K562 (cell line): ENCODE data around the gene HERC3. TPM values are rescaled to one million over a fixed set of nuclear protein-coding genes. Genes with fewer than 3 reads are reported as not detected.
A peak's percentile ranks its signal among the peaks of the same experiment; 100 is the strongest.

ENCODE experiments used
- ATAC-seq: fragments of 200-7000 bp; cut with Tn5 transposase; 3 replicates; pipeline ENCODE4 v1.9.1; 2020; ENCODE audit warnings: moderate library complexity
- BruUV-seq: library from RNA; stranded (reverse); fragments of 400-500 nt; replicated peaks from 2 replicates; lab custom pipeline; 2021; lab: Mats Ljungman, UMichigan
- CTCF ChIA-PET: fragments of 300-600 bp; formaldehyde crosslinking; extraction: SDS; loops from one replicate; lab custom pipeline; 2021; ENCODE audit warnings: low intra/inter-chr PET ratio; lab: Yijun Ruan, JAX
- POLR2A ChIA-PET: fragments of 300-600, 350-650 bp; sonication (Branson Sonifier 250); formaldehyde crosslinking; extraction: SDS; loops from one replicate; lab custom pipeline; 2021; ENCODE audit warnings: antibody characterized with exemption, inconsistent platforms; lab: Yijun Ruan, JAX
- DNase-seq, 4 experiments: peaks; one replicate each; pipeline versions ENCODE4 v3.0.0 to v3.0.0-alpha.2; 2011 to 2018; ENCODE audit warnings: low spot score in 3 of 4, mixed read lengths in 3 of 4; ENCODE audit errors: extremely low read depth in 1 of 4
- FAIRE-seq: peaks from 2 replicates; lab custom pipeline; 2011; peaks lifted over from hg19 to GRCh38; lab: Jason Lieb, UNC
- H2AFZ ChIP-seq: 2 replicates; pipeline ENCODE4 v1.6.0; 2011; ENCODE audit warnings: low read depth, low read length, control low read depth, inconsistent platforms
- H3K27ac ChIP-seq: fragments of 200-600 bp; 3 replicates; pipeline ENCODE4 v1.8.0; 2011; ENCODE audit warnings: low read depth, mild to moderate bottlenecking, control low read depth, inconsistent platforms, low read length, moderate library complexity, mixed read lengths; ENCODE audit errors: extremely low read depth
- H3K27me3 ChIP-seq, 2 experiments: fragments of 300-600 bp in 1 of 2; 2 replicates in 1 of 2; 3 replicates in 1 of 2; pipeline versions ENCODE4 v1.6.0 to v1.8.0; 2011; ENCODE audit warnings: inconsistent platforms in 2 of 2, low read length in 2 of 2, mild to moderate bottlenecking in 1 of 2, mixed read lengths in 1 of 2, moderate library complexity in 1 of 2; ENCODE audit not compliant: control insufficient read depth in 2 of 2, insufficient read depth in 2 of 2
- H3K36me3 ChIP-seq: fragments of 300-600 bp; 3 replicates; pipeline ENCODE4 v1.8.0; 2011; ENCODE audit warnings: mild to moderate bottlenecking, low read length, inconsistent platforms; ENCODE audit not compliant: control insufficient read depth, insufficient read depth
- H3K4me1 ChIP-seq, 2 experiments: fragments of 200-600 bp in 1 of 2; replicated peaks in 1 of 2; 2 replicates in 1 of 2; 3 replicates in 1 of 2; pipeline versions ENCODE4 v1.5.1 to v1.8.0; 2011; ENCODE audit warnings: inconsistent platforms in 2 of 2, low read length in 2 of 2, mild to moderate bottlenecking in 1 of 2, mixed read lengths in 1 of 2, moderate library complexity in 1 of 2; ENCODE audit not compliant: control insufficient read depth in 2 of 2, insufficient read depth in 2 of 2
- H3K4me2 ChIP-seq: 2 replicates; pipeline ENCODE4 v1.6.1; 2011; ENCODE audit warnings: low read length, control low read depth, inconsistent platforms, mixed read lengths; ENCODE audit not compliant: insufficient read depth
- H3K4me3 ChIP-seq: fragments of 200-600 bp; sonication (generic), shearing (Covaris generic); 2 replicates; pipeline ENCODE4 v1.5.1; 2016; ENCODE audit warnings: control low read depth, inconsistent platforms
- H3K79me2 ChIP-seq: fragments of 200-600 bp; 3 replicates; pipeline ENCODE4 v1.8.0; 2011; ENCODE audit warnings: low read length, inconsistent platforms; ENCODE audit not compliant: control insufficient read depth, insufficient read depth
- H3K9ac ChIP-seq, 2 experiments: 2 replicates each; pipeline versions ENCODE4 v1.6.0 to v1.6.1; 2011; ENCODE audit warnings: low read depth in 2 of 2, low read length in 2 of 2, control low read depth in 1 of 2, inconsistent platforms in 1 of 2, mild to moderate bottlenecking in 1 of 2, mixed read lengths in 1 of 2; ENCODE audit not compliant: insufficient read depth in 1 of 2
- H3K9me1 ChIP-seq: one replicate; pipeline ENCODE4 v1.6.0; 2011; ENCODE audit warnings: inconsistent platforms, mild to moderate bottlenecking, low read length, moderate library complexity; ENCODE audit not compliant: control insufficient read depth, insufficient read depth
- H3K9me3 ChIP-seq: replicated peaks from 2 replicates; pipeline ENCODE4 v1.5.1; 2011; ENCODE audit warnings: low read depth, low read length, inconsistent platforms; ENCODE audit not compliant: control insufficient read depth, insufficient read depth
- H4K20me1 ChIP-seq: replicated peaks from 2 replicates; pipeline ENCODE4 v1.6.1; 2011; ENCODE audit warnings: low read length, inconsistent platforms, mixed read lengths; ENCODE audit not compliant: control insufficient read depth, insufficient read depth
- RAD21 ChIP-seq, 2 experiments: fragments of 250-450 bp in 1 of 2; fragments of 450-650 bp in 1 of 2; sonication (Bioruptor Pico) in 1 of 2; formaldehyde crosslinking in 1 of 2; IDR thresholded peaks in 1 of 2; conservative IDR thresholded peaks in 1 of 2; 2 replicates each; pipeline versions ENCODE4 v1.4.0 to v1.8.0; 2020 to 2022; ENCODE audit warnings: mild to moderate bottlenecking in 2 of 2, moderate library complexity in 1 of 2
- REST ChIP-seq, 2 experiments: fragments of 450-650 bp; formaldehyde crosslinking in 1 of 2; IDR thresholded peaks; 2 replicates each; pipeline versions ENCODE4 v1.4.0 to v1.6.1; 2014 to 2020; ENCODE audit warnings: mild to moderate bottlenecking in 2 of 2, borderline replicate concordance in 1 of 2, low read depth in 1 of 2
- SRSF7 ChIP-seq: fragments of 200-400 bp; formaldehyde crosslinking; optimal IDR thresholded peaks from 2 replicates; pipeline ENCODE3; 2017; ENCODE audit warnings: mild to moderate bottlenecking, low read depth, low read length
- ZNF23 ChIP-seq: fragments of 250-450 bp; sonication (Bioruptor Pico); IDR thresholded peaks from 2 replicates; pipeline ENCODE4 v1.4.0; 2020; ENCODE audit warnings: mild to moderate bottlenecking
- WGBS: fragments of 100-300 bp; shearing (Covaris generic); methylation state at CpG from one replicate; pipeline ENCODE4 v1.1.6; 2016; ENCODE audit warnings: low coverage, mixed read lengths; ENCODE audit not compliant: insufficient coverage; ENCODE audit errors: missing lambda C conversion rate; 5-methylcytosine and 5-hydroxymethylcytosine counted together
- in situ Hi-C: fragments of 300-500 bp; cut with MboI; formaldehyde crosslinking; loops from 4 replicates; pipeline ENCODE4 v1.15.0; 2018; ENCODE audit warnings: inconsistent platforms, mixed read lengths
- intact Hi-C: fragments of 100-400 bp; cut with micrococcal nuclease; formaldehyde crosslinking; loops from 2 replicates; pipeline ENCODE4 v1.14.2; 2022
- polyA plus RNA-seq, 8 experiments: library from polyadenylated mRNA; depleted of rRNA in 4 of 8; stranded (reverse) in 5 of 8; unstranded in 3 of 8; fragments of >200 nt; fragmentation: Nextera tagmentation in 2 of 8; fragmentation: Illumina TruSeq in 1 of 8; extraction: Ambion mirVana in 2 of 8; extraction: Trizol in 1 of 8; gene quantifications; 2 replicates each; pipeline versions ENCODE4 v1.2.1 to v1.2.3, GENCODE V29; 2011 to 2014; ENCODE audit warnings: inconsistent platforms in 1 of 8, missing spikeins in 1 of 8
- total RNA-seq, 7 experiments: library from RNA; depleted of rRNA in 6 of 7; stranded (reverse); fragments of >200 nt in 6 of 7; fragmentation: Illumina TruSeq in 2 of 7; extraction: Trizol in 2 of 7; gene quantifications; 2 replicates each; pipeline versions ENCODE4 v1.2.1 to v1.2.3, GENCODE V29; 2011 to 2021; ENCODE audit warnings: low replicate concordance in 1 of 7
- TF ChIP-seq, protein P1 (sequence below): fragments of 450-650 bp; IDR thresholded peaks from 2 replicates; pipeline ENCODE4 v1.6.1; 2018; ENCODE audit not compliant: partially characterized antibody

The HERC3 gene
- total and polyA plus RNA-seq, 9 of the 15 experiments (the other 6 are each of a cell fraction or from before 2014, with no cell fraction given), result 1.8 to 13.1 (median 7.6) TPM

- no peak overlapping the region for H3K9ac ChIP-seq
- H2AFZ ChIP-seq, result no peak overlapping the region
- CTCF ChIA-PET, result interaction anchor here (0.6 to 1.5 kb wide), 5 partner anchors 120 to 626 kb away, joined by 3 to 8 read pairs (median 5); no protein-coding TSS in a partner anchor
- intact Hi-C loops, result loop anchor here (1.0 kb wide), 1 partner anchor 120 kb away; no protein-coding TSS in a partner anchor
- DNase-seq, result peak; percentile 13 to 41 (median 32)
- H4K20me1 ChIP-seq, result no peaks in the 10 kb centered on the region
- H3K27ac ChIP-seq, result no peak overlapping the region
- 16% methylated on average over 4 of the region's 4 CpGs for WGBS
- in situ Hi-C loops, result loop anchor here (5.0 kb wide), 1 partner anchor 122 kb away; no protein-coding TSS in a partner anchor
- peak; percentile 95 for ATAC-seq
- H3K79me2 ChIP-seq, result no peaks in the 10 kb centered on the region
- no peaks in the 10 kb centered on the region for H3K9me1 ChIP-seq
- no peaks in the 10 kb centered on the region for H3K36me3 ChIP-seq
- H3K4me2 ChIP-seq, result no peak overlapping the region
- POLR2A ChIA-PET, result no interaction called here
- peak; percentile 86 for FAIRE-seq
- H3K4me1 ChIP-seq, result no peaks in the 10 kb centered on the region
- no TSS peak for BruUV-seq
- no peaks in the 10 kb centered on the region for H3K27me3 ChIP-seq
- H3K4me3 ChIP-seq, result no peak overlapping the region
- H3K9me3 ChIP-seq, result no peaks in the 10 kb centered on the region
- TF ChIP-seq REST (IDR thresholded peaks at IDR 0.05; ENCODE audit: borderline replicate concordance) (peak; percentile 56; the same call in 1 of the 2 replicates), REST (CRISPR knock-in tag; IDR thresholded peaks at IDR 0.05; ENCODE audit: low read depth) (no peak), SRSF7 (no peak), ZNF23 (no peak), RAD21 (CRISPR knock-in tag; conservative IDR thresholded peaks at IDR 0.05 in 1 of 2, IDR thresholded peaks at IDR 0.05 in 1 of 2) (peak; percentile 73)
- TF ChIP-seq, protein P1, sequence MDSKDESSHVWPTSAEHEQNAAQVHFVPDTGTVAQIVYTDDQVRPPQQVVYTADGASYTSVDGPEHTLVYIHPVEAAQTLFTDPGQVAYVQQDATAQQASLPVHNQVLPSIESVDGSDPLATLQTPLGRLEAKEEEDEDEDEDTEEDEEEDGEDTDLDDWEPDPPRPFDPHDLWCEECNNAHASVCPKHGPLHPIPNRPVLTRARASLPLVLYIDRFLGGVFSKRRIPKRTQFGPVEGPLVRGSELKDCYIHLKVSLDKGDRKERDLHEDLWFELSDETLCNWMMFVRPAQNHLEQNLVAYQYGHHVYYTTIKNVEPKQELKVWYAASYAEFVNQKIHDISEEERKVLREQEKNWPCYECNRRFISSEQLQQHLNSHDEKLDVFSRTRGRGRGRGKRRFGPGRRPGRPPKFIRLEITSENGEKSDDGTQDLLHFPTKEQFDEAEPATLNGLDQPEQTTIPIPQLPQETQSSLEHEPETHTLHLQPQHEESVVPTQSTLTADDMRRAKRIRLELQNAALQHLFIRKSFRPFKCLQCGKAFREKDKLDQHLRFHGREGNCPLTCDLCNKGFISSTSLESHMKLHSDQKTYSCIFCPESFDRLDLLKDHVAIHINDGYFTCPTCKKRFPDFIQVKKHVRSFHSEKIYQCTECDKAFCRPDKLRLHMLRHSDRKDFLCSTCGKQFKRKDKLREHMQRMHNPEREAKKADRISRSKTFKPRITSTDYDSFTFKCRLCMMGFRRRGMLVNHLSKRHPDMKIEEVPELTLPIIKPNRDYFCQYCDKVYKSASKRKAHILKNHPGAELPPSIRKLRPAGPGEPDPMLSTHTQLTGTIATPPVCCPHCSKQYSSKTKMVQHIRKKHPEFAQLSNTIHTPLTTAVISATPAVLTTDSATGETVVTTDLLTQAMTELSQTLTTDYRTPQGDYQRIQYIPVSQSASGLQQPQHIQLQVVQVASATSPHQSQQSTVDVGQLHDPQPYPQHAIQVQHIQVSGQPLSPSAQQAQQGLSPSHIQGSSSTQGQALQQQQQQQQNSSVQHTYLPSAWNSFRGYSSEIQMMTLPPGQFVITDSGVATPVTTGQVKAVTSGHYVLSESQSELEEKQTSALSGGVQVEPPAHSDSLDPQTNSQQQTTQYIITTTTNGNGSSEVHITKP, result no peak
Observed at GRCh38 chr4:88659055-88659889, 67.0 kb downstream of the HERC3 start.
